TTC549 (cell line): ENCODE results near the gene ANKRD10.
"Not testable (repeated sequence)": the region's sequence is repeated elsewhere in the genome, so short reads cannot be mapped to it uniquely, and the experiment has no call there.

Experiments used
- FAIRE-seq: peaks from 2 replicates; lab custom pipeline; 2012; peaks lifted over from hg19 to GRCh38; lab: Jason Lieb, UNC

Gene ANKRD10

DNA sequence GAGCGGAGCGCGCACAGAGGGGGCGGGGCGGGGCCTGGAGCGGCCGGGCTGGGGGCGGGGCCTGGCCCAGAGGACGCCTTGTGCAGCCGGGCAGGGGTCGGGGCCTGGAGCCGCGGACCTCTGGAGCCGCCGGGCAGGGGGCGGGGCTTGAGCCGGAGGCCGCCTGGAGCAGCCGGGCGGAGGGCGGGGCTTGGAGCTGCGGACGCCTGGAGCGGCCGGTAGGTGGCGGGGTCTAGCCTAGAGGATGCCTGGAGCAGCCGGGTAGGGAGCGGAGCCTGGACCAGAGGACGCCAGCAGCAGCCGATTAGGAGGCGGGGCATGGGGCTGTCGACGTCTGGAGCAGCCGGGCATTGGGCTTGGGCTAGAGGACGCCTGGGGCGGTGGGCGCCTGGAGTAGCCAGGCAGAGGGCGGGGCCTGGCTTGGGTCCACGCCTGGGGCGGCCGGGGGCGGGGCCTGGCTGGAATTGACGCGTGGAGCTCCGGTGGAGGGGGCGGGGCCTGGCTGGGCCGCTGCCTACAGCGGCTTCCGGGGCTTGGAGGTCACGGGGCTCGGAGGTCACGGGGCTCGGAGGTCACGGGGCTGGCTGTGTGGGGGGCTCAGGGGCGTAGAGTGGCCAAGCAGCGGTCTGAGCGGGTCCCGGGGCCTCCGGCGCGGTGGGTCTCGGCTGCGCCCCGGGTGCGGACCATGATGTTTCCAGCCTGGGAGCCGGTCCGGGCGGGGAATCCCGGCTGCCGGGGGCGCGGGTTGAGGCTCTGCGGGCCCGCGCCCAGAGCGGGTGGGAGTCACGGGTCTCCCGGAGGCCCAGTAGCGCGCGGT is at the start of gene ANKRD10:
ANKRD10 (minus strand) TSS at position 13 of the 817 bp plus-strand sequence. CDS start 135 bp downstream, outside the sequence.
- FAIRE-seq = peak; percentile 13

DNA sequence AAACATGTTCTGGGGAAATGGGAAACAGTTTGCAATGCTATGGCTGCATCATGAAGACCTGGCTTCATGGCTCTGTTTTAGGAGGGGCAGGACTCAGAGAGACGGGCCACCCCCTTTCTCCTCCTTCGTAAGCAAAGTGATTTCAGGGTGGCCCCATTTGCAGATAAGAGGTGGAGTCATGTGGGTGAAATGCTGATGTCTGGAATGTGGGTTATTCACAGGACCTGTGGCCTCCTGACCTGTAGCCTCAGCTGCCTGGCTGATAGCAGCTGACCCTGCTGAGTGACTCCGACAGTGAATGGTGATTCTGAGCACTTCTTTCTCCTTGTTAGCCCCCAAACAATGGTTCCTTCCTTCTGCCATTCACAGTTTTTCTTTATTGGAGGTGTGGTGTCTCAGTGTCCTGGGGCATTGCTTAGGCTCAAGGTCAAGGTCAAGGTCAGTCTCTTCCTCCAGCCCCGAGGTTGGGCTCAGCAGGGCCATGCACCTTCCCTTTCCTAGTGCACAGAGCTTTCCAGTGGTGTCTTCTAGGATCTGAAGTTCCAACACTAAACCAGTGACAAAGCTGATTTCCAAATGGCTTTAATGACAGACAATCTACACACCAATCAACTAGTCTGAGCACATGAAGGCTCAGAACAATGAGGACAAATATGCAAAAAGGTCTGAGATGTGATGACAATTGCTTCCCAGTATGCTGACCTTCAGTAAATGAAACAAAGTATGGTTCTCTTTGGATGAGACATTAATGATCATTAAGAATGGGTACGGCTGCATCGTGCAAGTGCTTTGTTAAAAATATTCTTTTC is 49.6 kb upstream of the ANKRD10 start:
- FAIRE-seq = no peak

DNA sequence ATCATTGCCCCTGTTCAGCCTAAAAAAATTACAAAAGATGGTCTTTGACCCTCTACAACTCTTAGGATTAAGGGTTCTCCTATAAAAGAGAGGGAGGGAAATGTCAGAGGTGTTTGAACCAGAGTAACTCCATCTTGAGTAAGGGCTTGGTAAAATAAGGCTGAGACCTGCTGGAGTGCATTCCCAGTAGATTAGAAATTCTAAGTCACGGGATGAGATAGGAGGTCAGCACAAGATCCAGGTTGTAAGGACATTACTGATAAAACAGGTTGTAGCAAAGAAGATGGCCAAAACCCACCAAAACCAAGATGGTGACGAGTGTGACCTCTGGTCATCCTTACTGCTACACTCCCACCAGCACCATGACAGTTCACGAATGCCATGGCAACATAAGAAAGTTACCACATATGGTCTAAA is 48.7 kb upstream of the ANKRD10 start:
- FAIRE-seq = no peak

DNA sequence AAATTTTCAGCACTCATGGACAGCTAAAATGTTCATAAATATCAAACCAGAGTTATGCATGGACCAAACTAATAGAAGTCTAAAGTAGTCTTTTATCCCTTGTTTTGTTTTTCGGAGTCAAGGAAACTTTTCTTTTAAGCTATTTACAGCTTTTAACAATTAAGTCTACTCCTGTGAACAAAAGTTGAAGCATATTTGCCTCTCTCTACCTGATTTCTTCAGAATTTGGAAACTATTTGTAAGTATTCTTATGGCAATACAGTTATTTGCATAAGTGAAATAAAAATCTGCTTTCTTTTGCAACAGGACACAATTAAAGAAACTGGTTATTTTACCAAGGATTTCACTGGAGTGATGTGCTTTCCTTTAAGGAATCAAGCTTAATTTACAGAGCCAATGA is 47.1 kb upstream of the ANKRD10 start:
- FAIRE-seq = no peak

DNA sequence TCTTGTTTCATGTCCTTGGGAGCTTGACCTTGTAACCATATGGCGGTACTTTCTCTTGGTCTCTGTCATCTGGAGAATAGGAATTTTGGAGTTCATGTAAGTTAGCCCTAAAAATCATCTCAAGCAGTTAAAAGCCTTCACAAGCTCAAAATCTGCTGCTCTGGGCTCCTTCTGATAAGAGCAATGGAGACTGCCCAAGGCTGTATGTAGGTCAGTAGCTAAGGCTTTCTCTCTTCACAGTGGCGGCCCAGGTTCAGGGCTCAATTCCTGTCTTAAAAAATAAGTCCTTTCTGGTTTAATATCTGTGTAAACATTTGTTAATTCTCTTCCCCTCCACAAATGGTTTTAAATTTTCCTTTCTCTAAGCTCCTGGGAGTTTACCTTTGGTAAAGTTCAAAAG is 45.3 kb upstream of the ANKRD10 start:
- no peak for FAIRE-seq

DNA sequence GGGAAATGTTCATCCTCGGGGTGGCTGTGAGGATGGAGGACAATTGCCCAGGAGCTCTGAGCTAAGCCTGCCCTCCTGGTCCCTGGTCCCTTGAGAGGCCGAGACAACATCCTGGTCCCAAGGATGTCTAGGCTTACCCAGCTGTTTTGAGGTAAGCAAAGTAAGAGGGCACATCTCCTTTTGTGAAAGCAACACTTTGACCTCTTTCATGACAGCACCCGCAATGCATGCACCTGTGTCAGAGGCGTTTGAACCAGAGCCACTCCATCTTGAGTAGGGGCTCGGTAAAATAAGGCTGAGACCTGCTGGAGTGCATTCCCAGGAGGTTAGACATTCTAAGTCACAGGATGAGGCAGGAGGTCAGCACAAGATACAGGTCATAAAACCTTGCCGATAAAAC is 43.1 kb upstream of the ANKRD10 start:
- no peak for FAIRE-seq

DNA sequence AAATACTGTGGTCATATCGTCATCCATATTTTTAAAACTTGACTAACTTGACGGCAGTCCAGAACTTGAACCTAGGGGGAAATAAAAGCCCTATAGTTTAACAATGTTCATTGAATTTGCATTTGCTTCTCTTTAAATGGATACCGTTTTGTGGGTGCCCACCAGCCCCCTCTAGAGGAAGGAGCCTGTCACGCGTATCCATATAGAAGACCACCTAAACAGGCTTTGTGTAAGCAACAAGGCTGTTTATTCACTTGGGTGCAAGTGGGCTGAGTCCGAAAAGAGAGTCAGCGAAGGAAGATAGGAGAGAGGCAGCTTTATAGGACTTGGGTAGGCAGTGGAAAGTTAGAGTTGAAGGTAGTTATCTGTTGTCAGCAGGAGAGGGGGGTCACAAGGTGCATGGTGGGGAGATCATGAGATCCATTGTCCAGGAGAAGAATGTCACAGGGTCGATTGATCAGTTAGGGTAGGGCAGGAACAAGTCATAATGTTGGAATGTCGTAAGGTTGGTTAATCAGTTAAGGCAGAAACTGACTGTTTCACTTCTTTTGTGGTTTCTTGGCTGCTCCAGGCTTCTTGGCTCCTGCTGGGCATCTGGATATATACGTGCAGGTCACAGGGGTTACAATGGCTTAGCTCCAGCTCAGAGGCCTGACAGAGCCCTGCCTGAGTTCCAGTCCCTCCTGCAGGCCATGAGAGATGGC is 42.5 kb upstream of the ANKRD10 start:
- no peak for FAIRE-seq

DNA sequence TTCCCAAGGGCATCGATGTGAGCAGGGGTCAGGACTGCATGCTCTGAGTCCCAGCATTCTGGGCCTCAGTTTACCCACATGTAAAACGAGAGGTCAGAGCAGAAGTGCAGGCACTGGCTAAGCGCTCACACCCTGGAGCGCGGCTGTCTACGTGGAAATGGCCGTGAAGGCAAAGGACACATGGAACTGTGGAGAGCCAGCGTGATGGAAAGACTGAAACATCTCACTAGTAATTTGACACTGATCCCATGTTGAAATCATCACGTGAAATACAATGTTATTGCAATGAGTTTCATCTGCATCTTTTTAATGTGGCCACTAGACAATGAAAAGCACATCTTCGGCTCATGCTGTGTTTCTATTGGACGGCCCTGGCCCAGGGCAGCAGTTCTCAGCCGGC is 41.3 kb upstream of the ANKRD10 start:
- not testable (repeated sequence) for FAIRE-seq

DNA sequence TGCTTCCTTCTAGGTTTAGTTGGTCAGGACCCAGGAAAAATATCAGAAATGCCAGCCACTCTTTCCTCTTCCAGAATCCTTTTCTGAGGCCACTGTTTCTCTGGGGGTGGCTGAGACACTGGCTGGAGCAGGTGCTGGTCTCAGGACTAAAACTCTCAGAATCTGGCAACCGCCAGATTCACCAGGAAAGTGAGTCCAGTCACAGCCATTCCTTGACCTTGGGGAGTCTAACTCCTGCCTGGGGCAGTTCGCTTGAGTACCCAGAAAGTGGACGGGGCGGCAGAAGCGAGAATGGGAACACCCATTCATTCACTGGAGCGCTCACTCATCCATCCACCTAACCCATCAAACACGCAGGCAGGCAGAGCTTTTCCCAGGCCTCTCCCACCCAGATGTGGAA is 40.7 kb upstream of the ANKRD10 start:
- not testable (repeated sequence) for FAIRE-seq

DNA sequence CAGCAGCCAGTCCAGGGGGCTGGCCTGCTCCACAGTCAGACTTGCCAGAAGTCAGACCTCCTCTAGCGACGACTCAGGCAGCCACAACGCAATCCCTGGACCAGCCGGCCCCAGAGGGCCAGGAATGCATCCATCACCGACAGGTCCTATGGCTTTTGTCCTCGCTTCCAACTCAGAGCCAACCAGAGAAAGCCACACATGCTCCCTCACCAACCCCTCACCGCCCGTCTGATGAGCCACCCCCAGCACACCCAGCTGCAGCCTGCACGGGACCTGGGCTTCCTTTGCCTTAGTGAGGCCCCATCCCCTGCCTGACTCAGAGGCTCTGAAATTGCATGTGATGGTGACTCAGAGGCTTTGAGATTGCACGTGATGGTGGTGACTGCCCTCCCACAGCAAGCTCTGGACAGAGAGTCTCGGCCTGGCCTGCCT is 40.2 kb upstream of the ANKRD10 start:
- FAIRE-seq = not testable (repeated sequence)

DNA sequence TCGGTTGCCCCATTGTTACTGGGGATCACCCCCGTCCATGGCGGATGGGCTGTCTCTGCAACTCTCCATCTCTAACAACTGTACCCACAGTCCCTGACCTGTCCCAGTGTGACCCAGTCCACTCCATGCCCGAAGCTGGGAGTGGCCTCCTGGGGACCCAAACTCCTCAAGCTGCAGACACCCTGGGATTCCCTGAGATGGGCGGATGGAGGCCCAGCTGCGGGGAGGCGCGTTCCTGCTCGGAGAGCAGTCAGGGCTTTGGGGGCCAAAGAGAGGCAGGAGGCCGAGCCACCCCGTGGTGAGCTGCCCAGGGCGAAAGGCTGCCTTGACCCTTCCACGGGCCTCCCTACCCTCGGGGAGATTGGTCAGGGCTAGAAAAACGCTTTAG is 39.7 kb upstream of the ANKRD10 start:
- FAIRE-seq = not testable (repeated sequence)

DNA sequence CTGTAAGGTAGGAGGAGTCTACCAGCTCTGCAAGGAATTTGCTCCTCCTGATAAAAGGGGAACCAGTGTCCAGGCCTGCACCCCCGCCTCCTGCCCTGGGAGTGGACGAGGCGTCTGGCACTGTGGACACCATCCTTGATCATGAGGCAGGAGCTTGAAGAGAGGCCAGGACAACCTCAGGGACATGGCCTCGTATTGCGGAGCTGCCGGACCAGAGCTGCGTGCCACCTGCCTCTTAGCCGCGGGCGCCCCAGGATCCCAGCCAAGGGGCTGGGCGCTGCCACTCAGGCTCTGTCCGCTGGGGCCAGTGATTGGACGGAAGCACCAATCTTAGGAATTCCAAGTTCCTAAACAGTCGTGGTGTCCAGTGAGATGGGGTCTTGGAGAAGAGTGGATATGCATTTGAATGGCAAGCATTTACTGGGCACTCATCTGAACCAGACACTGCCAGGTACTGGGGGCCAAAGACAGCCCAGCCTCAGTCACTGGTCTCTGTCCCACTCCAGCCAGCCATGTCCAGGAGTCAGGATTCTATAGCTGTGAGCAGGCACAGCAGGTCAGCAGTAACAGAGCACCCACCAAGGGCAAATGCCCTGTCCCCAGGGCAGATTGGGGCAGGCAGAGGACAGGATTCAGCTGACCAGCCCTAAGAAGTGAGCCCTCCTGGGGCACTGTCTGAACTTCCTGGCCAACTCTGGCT is 39.1 kb upstream of the ANKRD10 start:
- FAIRE-seq = no peak

DNA sequence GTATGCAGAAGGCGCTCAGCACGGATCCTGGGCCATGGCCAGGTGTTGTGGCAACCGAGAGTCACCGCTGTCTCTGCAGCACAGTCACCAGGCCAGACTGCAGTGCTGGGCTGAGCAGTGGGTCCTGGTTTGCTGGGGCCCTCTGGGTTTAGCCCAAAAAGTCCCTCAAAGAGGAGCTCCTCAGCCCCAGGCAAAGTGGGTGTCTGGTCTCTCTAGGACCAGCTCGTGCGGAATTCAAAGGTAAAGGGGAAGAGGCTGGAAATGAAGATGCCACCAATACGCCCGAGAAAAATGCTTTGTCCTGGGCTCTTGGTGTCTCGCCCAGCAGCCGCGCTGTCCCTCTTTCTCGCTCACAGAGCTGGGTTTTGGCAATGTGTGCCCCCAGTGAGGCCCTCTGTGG is 38.5 kb upstream of the ANKRD10 start:
- no peak for FAIRE-seq

DNA sequence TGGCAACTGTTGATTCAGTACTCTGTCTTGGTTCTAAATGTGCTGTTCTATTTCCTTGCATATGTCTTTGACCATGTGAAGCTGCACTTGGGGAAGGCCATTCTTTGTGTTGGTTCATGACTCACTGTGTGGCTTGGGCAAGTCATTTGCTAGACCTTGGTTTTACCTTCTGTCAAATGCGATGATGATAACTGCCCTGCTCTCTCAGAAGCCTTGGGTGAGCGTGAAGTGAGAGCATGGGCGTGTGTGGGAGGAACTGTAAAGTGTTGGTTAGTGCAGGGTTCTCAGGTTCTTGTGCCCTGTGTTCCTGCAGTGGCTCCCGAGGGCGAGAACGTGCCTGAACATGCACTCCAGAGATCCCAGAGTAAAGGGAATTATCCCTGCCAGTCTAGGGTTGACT is 37.3 kb upstream of the ANKRD10 start:
- not testable (repeated sequence) for FAIRE-seq

DNA sequence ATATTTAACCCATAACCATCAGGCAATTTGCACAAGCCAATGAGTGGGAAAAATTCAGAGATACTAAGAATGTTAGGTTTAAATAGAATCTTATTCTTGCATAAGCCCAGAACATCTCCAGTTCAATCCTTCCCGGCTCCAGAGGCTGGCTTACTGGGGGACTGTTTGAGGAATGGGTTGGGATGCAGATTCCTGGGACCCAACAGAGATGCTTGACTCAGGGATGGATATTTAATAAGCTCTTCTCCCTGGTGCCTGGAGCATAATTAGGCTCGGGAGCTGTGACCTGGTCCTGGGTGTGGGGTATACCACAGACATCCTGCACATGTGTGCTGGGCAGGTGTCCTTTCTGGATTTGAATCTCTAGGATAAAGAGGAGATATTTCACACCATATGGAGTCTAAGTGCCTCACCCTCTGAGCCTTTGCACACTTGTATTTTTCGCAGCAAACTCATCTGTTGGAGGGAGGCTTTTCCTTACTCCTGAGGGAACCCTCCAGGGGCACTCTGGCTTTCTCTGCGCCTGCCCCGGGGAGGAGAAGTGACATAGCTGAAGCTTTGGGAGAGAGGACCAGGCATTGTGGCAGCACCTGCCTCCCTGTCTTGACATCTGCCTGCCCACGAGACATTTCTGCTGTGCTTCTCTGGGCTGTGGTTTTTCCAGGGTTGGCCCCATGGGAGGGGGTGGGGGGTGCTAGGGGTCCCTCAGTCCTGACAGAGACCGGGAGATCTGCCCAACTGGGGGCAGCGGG is 36.1 kb upstream of the ANKRD10 start:
- no peak for FAIRE-seq

DNA sequence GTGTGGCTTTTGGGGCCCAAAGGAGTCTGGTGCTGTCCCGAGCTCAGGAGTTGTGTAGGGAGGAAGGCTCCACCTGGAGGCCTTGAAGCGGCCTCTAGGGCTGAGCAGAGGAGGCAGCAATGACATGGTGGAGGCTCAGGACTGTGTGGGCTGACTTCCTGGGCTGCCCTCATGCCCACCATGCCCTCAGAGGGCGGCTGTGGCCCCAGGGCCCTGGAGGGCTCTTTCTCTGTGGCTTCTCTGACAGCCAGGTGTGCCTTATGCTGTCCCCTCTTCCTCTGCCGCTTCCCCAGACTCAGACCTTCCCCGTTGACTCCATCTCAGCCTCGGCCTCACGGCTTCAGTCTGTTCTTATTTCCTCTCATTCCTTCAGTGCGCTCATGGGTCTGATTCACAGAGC is 35.5 kb upstream of the ANKRD10 start:
- FAIRE-seq = no peak

DNA sequence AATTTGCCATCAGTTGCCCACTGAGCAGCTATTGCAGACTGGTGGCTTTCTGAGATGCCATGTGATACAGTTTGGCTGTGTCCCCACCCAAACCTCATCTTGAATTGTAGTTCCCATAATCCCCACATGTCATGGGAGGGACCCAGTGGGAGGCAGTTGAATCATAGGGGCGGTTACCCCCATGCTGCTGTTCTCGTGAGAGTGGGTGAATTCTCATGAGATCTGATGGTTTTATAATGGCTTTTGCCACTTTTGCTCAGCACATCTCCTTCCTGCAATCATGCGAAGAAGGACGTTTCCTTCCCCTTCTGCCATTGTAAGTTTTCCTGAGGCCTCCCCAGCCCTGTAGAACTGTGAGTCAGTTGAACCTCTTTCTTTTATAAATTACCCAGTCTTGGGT is 34.8 kb upstream of the ANKRD10 start:
- no peak for FAIRE-seq

DNA sequence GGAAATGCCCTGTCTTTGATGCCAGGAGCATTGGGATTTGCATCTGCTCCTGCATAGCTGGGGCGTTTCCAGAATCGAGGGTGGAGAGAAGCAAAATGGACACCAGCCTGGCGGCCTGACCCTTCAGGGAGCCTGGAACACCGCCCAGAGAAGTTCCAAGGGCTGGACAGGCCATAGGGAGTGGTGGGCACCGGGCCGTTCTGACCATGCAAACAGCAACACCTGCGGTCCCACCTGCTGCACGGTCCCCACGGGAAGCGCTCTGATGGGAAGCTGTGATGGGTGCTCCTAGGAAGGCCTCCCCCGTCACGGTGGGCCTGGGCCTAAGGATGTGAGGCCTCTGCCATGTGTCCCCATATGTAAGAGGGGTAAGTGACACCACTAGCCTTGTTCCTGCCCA is 34.2 kb upstream of the ANKRD10 start:
- no peak for FAIRE-seq

DNA sequence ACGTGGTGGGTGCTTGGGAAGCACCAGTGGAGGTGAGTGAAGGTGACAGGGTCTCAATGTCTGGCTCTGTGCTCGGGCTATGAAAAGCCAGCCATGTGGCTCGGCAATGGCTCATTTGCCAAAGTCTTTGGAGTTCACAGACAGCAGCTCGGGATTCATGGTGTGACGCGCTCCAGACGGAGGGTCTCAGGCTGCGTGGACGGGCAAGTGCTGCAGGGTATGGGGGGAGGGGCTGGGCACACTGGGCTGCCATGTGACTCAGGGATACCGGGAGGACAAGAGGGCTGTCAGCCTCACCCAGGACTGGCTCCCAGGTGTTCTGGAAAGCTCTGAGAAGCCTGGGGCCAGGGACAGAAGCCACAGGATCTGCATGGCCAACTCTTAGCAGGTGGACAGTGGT is 32.5 kb upstream of the ANKRD10 start:
- not testable (repeated sequence) for FAIRE-seq

DNA sequence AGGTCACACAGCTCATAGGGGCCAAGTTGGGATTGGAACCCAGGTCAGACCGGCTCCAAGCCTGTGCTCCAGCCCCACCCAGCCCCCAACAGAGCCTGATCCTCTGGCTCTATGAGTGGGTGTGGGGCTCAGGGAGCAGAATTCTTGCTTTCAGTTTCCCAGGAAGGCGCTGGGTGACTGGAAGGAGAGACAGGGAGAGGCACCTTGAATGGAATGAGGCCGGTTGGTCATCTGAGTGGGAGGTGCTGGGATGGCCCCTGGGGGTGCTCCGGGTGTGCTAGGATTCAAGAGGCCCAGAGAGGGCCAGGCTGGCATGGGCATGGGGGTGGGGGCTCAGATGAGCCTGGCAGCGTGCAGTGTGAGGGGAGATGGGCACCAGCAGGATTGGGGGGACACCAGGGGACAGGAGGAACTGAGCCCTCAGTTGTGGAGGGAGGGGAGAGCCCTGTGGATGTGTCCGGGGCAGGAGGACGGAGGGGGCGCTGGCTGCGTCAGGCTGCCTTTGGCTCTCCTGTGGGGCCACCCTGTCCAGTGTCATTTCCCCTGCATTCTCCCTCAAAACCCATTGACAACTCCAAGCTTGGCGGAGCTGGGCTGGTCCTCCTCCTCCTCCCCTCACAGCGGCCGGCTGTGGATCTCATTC is 31.2 kb upstream of the ANKRD10 start:
- FAIRE-seq = no peak
